GM23338 (cell line): ENCODE data around the gene NEMP2. TPM values are rescaled to one million over a fixed set of nuclear protein-coding genes. Genes with fewer than 3 reads are reported as not detected.
A peak's percentile ranks its signal among the peaks of the same experiment; 100 is the strongest.

Experiments used
- ATAC-seq: fragments of 200-7000 bp; cut with Tn5 transposase; 3 replicates; pipeline ENCODE4 v1.9.1; 2020
- DNase-seq: peaks from one replicate; pipeline ENCODE4 v3.0.0-alpha.2; 2015; ENCODE audit warnings: low spot score
- H2AFZ ChIP-seq: fragments of 200-600 bp; sonication (generic); 2 replicates; pipeline ENCODE4 v1.8.0; 2016; ENCODE audit warnings: antibody characterized with exemption, mild to moderate bottlenecking, moderate library complexity
- H3F3A ChIP-seq: fragments of 200-600 bp; sonication (generic); replicated peaks from 2 replicates; pipeline ENCODE4 v1.8.0; 2017; ENCODE audit warnings: antibody characterized with exemption, mixed run types, low read depth
- H3K27ac ChIP-seq: fragments of 200-600 bp; sonication (generic); 2 replicates; pipeline ENCODE4 v1.6.1; 2016; ENCODE audit warnings: low read depth
- H3K27me3 ChIP-seq: fragments of 200-600 bp; sonication (generic); 2 replicates; pipeline ENCODE4 v1.8.0; 2016; ENCODE audit warnings: mild to moderate bottlenecking, mixed run types, moderate library complexity; ENCODE audit not compliant: insufficient read depth
- H3K36me3 ChIP-seq: fragments of 200-600 bp; sonication (generic); 2 replicates; pipeline ENCODE4 v1.8.0; 2016; ENCODE audit warnings: mild to moderate bottlenecking; ENCODE audit not compliant: insufficient read depth
- H3K4me1 ChIP-seq: fragments of 200-600 bp; sonication (generic); 2 replicates; pipeline ENCODE4 v1.8.0; 2016; ENCODE audit warnings: mild to moderate bottlenecking, moderate library complexity; ENCODE audit not compliant: insufficient read depth
- H3K4me2 ChIP-seq: fragments of 200-600 bp; sonication (generic); 2 replicates; pipeline ENCODE4 v1.7.1; 2017; ENCODE audit warnings: mixed run types
- H3K4me3 ChIP-seq: fragments of 200-600 bp; sonication (generic); 2 replicates; pipeline ENCODE4 v1.6.1; 2016; ENCODE audit warnings: mixed run types
- H3K79me2 ChIP-seq: fragments of 200-600 bp; sonication (generic); replicated peaks from 2 replicates; pipeline ENCODE4 v1.8.0; 2017; ENCODE audit warnings: mild to moderate bottlenecking; ENCODE audit not compliant: insufficient read depth
- H3K9me2 ChIP-seq: fragments of 200-600 bp; sonication (generic); 2 replicates; pipeline ENCODE4 v1.8.0; 2017; ENCODE audit not compliant: insufficient read depth
- H4K20me1 ChIP-seq: fragments of 200-600 bp; sonication (generic); replicated peaks from 2 replicates; pipeline ENCODE4 v1.8.0; 2017; ENCODE audit warnings: mild to moderate bottlenecking; ENCODE audit not compliant: insufficient read depth
- H3K27ac Mint-ChIP-seq: 2 replicates; pipeline ENCODE4 v1.8.0; 2020; ENCODE audit warnings: inconsistent platforms, mild to moderate bottlenecking, moderate library complexity, mixed read lengths
- H3K27me3 Mint-ChIP-seq: 3 replicates; pipeline ENCODE4 v1.8.0; 2022; ENCODE audit warnings: low read depth, mild to moderate bottlenecking, moderate library complexity, mixed read lengths, inconsistent platforms; ENCODE audit not compliant: insufficient read depth, poor library complexity
- H3K36me3 Mint-ChIP-seq: 3 replicates; pipeline ENCODE4 v1.8.0; 2021; ENCODE audit warnings: low read depth, mild to moderate bottlenecking, inconsistent platforms, moderate library complexity, mixed read lengths
- H3K4me1 Mint-ChIP-seq: 3 replicates; pipeline ENCODE4 v1.8.0; 2020; ENCODE audit warnings: mild to moderate bottlenecking, inconsistent platforms, mixed read lengths
- H3K4me3 Mint-ChIP-seq: 3 replicates; pipeline ENCODE4 v1.8.0; 2021; ENCODE audit warnings: moderate library complexity, mild to moderate bottlenecking, inconsistent platforms, mixed read lengths
- H3K9me3 Mint-ChIP-seq: 3 replicates; pipeline ENCODE4 v1.8.0; 2020; ENCODE audit warnings: moderate library complexity, mild to moderate bottlenecking, inconsistent platforms, mixed read lengths
- CREB1 ChIP-seq: fragments of 250-450 bp; sonication (Bioruptor Pico); IDR thresholded peaks from 2 replicates; pipeline ENCODE4 v1.5.0; 2020; ENCODE audit warnings: low read depth, mild to moderate bottlenecking, moderate library complexity
- EZH2phosphoT487 ChIP-seq: fragments of 200-600 bp; sonication (generic); IDR thresholded peaks from one replicate; pipeline ENCODE4 v1.8.1; 2018; ENCODE audit warnings: antibody characterized with exemption; ENCODE audit not compliant: unreplicated experiment
- JUNB ChIP-seq: IDR thresholded peaks from one replicate; pipeline ENCODE4 v1.6.1; 2016; ENCODE audit warnings: antibody characterized with exemption; ENCODE audit not compliant: unreplicated experiment
- NANOG ChIP-seq: IDR thresholded peaks from 2 replicates; pipeline ENCODE4 v1.6.1; 2016; ENCODE audit warnings: antibody characterized with exemption, borderline replicate concordance
- REST ChIP-seq: IDR thresholded peaks from one replicate; pipeline ENCODE4 v1.6.1; 2018; ENCODE audit warnings: antibody characterized with exemption; ENCODE audit not compliant: unreplicated experiment
- ZNF114 ChIP-seq: fragments of 250-450 bp; sonication (Bioruptor Pico); IDR thresholded peaks from 2 replicates; pipeline ENCODE4 v1.5.0; 2020; ENCODE audit warnings: mild to moderate bottlenecking, moderate library complexity
- polyA plus RNA-seq: library from polyadenylated mRNA; unstranded; fragments of >200 nt; fragmentation: Nextera tagmentation; extraction: Ambion mirVana; gene quantifications from 2 replicates; pipeline ENCODE4 v1.2.1, GENCODE V29; 2016
- total RNA-seq: library from RNA; depleted of rRNA; stranded (reverse); fragments of >200 nt; shearing (Covaris generic); gene quantifications from 2 replicates; pipeline ENCODE4 v1.2.3, GENCODE V29; 2014
- TF ChIP-seq, protein P1 (sequence below): IDR thresholded peaks from 2 replicates; pipeline ENCODE4 v1.6.1; 2016; ENCODE audit warnings: antibody characterized with exemption

The NEMP2 gene
- total and polyA plus RNA-seq, 2 experiments from 2014 or later = 1.2 to 4.0 TPM

DNA sequence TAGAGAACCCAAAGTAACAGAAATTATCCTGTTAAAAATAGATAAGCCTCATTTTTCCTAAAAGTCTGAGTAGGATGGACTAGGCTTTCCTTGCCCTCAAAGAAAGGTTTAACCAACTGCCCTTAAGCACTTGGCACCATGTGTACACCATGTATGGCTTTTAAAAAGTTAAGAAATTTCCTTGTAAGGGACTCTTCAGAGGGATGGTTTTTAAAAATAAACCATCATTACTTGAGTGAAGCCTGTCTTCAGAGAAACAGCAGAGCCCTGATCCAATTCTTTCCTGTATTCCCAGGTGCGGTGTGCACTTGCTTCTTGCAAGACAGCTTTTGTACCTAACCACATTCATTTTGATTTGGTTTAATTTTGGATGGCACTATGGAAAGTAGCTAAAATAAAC lies 1.1 kb upstream of the NEMP2 start:
- Histone ChIP-seq H3K4me3 (peak overlapping the region; percentile 74), H3K4me2 (peak overlapping the region; percentile 91), H3K9me2 (no peaks in the 10 kb centered on the region), H4K20me1 (no peaks in the 10 kb centered on the region), H3K36me3 (peaks cover 11% of the 10 kb centered on the region; the same call in 1 of the 2 replicates), H3K4me1 (peaks cover 25% of the 10 kb centered on the region), H3K27ac (no peak overlapping the region), H3K27me3 (no peaks in the 10 kb centered on the region), H2AFZ (no peak overlapping the region), H3K79me2 (no peaks in the 10 kb centered on the region), H3F3A (peaks cover 4% of the 10 kb centered on the region; the same call in 1 of the 2 replicates)
- H3K36me3 Mint-ChIP-seq = peaks cover 38% of the 10 kb centered on the region
- no peak overlapping the region for H3K27ac Mint-ChIP-seq
- H3K4me1 Mint-ChIP-seq = peaks cover 20% of the 10 kb centered on the region
- DNase-seq (no peak), ATAC-seq (no peak)
- H3K9me3 Mint-ChIP-seq = peaks cover 38% of the 10 kb centered on the region
- peak overlapping the region; percentile 77 for H3K4me3 Mint-ChIP-seq
- TF ChIP-seq REST (no peak), ZNF114 (CRISPR knock-in tag) (no peak), CREB1 (CRISPR knock-in tag) (no peak), JUNB (no peak), NANOG (no peak)
- TF ChIP-seq, protein P1, sequence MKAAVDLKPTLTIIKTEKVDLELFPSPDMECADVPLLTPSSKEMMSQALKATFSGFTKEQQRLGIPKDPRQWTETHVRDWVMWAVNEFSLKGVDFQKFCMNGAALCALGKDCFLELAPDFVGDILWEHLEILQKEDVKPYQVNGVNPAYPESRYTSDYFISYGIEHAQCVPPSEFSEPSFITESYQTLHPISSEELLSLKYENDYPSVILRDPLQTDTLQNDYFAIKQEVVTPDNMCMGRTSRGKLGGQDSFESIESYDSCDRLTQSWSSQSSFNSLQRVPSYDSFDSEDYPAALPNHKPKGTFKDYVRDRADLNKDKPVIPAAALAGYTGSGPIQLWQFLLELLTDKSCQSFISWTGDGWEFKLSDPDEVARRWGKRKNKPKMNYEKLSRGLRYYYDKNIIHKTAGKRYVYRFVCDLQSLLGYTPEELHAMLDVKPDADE = no peak
- H3K27me3 Mint-ChIP-seq = peaks cover 11% of the 10 kb centered on the region

- Histone ChIP-seq H3K79me2 (no peaks in the 10 kb centered on the region), H3F3A (peaks cover 4% of the 10 kb centered on the region; the same call in 1 of the 2 replicates), H3K36me3 (peaks cover 6% of the 10 kb centered on the region; the same call in 1 of the 2 replicates), H3K4me2 (peak overlapping the region; percentile 91), H4K20me1 (no peaks in the 10 kb centered on the region), H3K27ac (peak overlapping the region; percentile 95), H3K27me3 (no peaks in the 10 kb centered on the region), H3K9me2 (no peaks in the 10 kb centered on the region), H2AFZ (peak overlapping the region; percentile 98), H3K4me1 (peaks cover 25% of the 10 kb centered on the region), H3K4me3 (peak overlapping the region; percentile 74)
- Mint-ChIP-seq H3K36me3 (peaks cover 33% of the 10 kb centered on the region), H3K27me3 (peaks cover 11% of the 10 kb centered on the region), H3K4me1 (peaks cover 21% of the 10 kb centered on the region), H3K9me3 (peaks cover 33% of the 10 kb centered on the region), H3K27ac (no peak overlapping the region), H3K4me3 (peak overlapping the region; percentile 77)
- DNase-seq (no peak), ATAC-seq (no peak)
- no peak for TF ChIP-seq EZH2phosphoT487
- TF ChIP-seq, protein P1 = no peak
Measured at GRCh38 chr2:190535121-190535439, 558 bp upstream of the NEMP2 start.
